T-helper 2 cell treated with Interferon-gamma antibody and Interleukin-4, amounts not matched to agents 100 ng/mL and 5 ng/mL, for 36 hours (primary cell): ENCODE results near the gene SMIM29. TPM values are rescaled to one million over a fixed set of nuclear protein-coding genes. Genes with fewer than 3 reads are reported as not detected.
"Not testable (repeated sequence)": the region's sequence is repeated elsewhere in the genome, so short reads cannot be mapped to it uniquely, and the experiment has no call there.

Experiments
- intact Hi-C: fragments of 100-400 bp; cut with micrococcal nuclease; formaldehyde crosslinking; loops from one replicate; pipeline ENCODE4 v1.15.1; 2023
- total RNA-seq: library from RNA; stranded (reverse); gene quantifications from 2 replicates; pipeline ENCODE4 v1.2.3, GENCODE V29; 2022

The SMIM29 gene
- total RNA-seq, 1 donor from 2014 or later = 20.3 TPM

DNA sequence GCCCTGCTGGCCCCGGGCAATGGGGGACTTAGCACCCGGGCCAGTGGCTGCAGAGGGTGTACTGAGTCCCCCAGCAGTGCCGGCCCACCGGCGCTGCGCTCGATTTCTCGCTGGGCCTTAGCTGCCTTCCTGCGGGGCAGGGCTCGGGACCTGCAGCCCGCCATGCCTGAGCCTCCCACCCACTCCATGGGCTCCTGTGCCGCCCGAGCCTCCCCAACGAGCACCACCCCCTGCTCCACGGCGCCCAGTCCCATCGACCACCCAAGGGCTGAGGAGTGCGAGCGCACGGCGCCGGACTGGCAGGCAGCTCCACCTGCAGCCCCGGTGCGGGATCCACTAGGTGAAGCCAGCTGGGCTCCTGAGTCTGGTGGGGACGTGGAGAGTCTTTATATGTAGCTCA lies 20.3 kb upstream of the SMIM29 start:
- intact Hi-C loops = not testable (repeated sequence)

GRCh38 chr6:34267746-34268145 lies 18.9 kb upstream of the SMIM29 start:
- intact Hi-C loops = no loop called here

DNA sequence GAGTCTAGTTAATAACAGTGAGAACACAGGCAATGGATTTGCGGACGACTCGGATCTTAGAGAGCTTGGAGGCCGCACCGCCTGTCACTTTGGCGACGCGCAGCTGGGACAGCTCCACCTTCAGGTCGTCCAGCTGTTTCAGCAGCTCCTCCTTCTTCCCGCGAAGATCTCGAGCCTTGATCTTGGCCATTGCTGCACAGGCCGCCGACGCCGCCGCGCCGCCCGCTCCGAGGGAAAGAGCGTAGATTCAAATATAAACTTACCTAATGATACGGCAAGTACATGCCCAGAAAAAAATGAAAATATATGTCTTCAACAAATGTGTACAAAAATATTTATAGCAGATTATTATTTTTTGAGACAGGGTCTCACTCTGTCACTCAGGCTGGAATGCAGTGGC lies 14.7 kb upstream of the SMIM29 start:
- intact Hi-C loops = not testable (repeated sequence)

DNA sequence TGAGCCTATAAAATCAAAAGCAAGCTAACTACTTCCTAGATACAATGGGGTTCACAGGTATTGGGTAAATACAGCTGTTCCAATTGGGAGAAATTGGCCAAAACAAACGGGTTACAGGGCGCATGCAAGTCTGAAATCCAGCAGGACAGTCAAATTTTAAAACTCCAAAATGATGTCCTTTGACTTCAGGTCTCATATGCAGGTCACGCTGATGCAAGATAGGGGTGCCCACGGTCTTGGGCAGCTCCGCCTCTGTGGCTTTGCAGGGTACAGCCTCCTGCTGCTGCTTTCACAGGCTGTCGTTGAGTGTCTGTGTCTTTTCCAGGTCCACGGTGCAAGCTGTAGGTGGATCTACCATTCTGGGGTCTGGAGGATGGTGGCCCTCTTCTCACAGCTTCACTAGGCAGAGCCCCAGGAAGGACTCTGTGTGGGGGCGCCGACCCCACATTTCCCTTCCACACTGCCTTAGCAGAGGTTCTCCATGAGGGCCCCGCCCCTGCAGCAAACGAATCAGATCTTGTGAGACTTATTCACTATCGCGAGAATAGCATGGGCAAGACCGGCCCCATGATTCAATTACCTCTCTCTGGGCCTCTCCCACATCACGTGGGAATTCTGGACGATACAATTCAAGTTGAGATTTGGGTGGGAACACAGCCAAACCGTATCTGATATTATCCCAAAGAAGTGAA lies 11.9 kb upstream of the SMIM29 start:
- intact Hi-C loops = no loop called here

- intact Hi-C loops = no loop called here
Measured at GRCh38 chr6:34259529-34260069, 10.8 kb upstream of the SMIM29 start.

DNA sequence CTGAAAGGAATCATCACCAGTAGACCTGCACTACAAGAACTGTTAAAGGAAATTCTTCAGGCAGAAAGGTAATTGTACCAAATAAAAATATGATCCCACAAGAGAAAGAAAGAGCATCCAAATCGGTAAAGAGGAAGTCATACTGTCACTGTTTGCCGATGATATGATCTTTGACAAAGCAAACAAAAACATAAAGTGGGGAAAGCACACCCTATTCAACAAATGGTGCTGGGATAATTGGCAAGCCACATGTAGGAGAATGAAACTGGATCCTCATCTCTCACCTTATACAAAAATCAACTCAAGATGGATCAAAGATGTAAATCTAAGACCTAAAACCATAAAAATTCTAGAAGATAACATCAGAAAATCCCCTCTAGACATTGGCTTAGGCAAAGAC lies 3.6 kb upstream of the SMIM29 start:
- intact Hi-C loops = not testable (repeated sequence)

DNA sequence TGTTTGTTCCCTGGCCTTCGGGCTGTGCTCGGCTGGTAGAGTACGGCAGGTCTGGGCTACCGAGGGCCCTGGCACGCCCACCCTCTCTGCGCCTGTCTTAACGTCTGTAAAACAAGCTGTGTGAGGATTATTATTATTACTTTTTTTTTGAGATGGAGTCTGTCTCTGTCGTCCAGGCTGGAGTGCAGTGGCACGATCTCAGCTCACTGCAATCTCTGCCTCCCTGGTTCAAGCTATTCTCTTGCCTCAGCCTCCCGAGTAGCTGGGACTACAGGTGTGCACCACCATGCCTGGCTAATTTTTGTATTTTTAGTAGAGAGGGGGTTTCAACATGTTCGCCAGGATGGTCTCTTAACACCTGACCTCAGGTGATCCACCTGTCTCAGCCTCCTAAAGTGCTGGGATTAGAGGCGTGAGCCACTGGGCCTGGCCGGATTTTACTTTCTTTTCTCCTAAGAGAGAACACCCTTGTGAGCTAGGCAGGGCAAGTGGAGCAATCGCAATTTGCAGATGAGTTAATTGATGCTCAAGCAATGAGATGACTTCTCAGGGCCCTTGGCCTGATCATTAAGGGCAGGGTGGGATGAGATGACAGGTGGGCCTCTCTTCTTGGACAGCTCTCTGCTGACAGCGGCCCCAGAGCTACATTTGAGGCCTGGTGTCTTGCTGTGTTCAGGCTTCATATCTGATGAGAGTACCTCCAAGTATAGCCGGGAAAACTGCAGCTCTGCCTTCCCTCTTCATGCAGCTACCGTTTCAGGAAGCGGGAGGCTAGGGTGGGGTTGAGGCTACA lies 859 bp upstream of the SMIM29 start:
- intact Hi-C loops = loop anchor here (1.0 to 5.0 kb wide), 8 partner anchors 13 to 639 kb away; partner anchors contain the start of genes ANKS1A, HMGA1, NUDT3 and TAF11

DNA sequence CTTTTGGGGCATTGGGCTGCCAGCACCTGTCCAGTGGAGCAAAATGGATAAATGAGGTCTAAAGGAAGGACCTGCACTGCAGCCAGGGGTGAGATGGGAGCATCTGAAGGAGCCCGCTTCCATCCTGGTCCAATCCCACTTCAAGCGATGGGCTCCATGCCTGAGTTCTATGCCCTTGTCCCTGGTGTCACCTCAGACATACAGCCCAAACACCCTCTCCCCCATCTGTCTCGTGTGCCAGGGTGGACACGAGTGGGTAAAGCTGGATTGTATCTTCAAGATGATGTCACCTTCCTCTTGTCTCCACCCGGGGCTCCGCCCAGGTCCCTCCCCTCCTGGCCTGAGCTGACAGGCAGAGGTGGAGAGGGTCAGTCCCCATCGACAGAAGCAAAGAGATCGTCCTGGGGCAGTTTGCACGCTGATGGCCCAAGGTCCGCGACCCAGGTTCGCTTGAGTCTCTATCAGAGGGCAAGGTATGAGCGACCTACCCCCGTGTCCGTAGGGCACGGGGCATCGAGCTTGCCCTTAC lies 544 bp downstream of the SMIM29 start:
- intact Hi-C loops = loop anchor here (2.0 to 5.0 kb wide), 3 partner anchors 359 to 641 kb away; partner anchors contain the start of genes ANKS1A and TAF11

- intact Hi-C loops = loop anchor here (2.0 to 5.0 kb wide), 3 partner anchors 360 to 641 kb away; partner anchors contain the start of genes ANKS1A and TAF11
Measured at GRCh38 chr6:34247481-34248197, 1.2 kb downstream of the SMIM29 start.

- intact Hi-C loops = loop anchor here (5.0 kb wide), 2 partner anchors 361 to 426 kb away; no protein-coding TSS in a partner anchor
Measured at GRCh38 chr6:34246563-34247391, 2.0 kb downstream of the SMIM29 start.

DNA sequence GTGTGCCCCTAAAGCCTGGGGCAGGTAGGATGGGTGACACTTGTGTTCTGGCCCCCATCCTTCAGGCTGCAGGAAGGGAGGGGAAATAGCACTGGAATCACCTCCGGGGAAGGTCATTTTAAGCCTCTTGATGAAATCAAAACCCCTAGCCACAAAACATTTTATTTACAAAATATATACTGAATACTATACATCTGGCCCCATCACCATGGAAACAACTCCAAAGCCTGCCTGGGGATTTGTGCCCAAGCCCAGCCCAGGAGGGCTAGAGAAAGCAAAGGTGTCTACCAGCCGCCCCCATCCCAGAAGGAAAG lies 2.6 kb downstream of the SMIM29 start:
- intact Hi-C loops = loop anchor here (5.0 kb wide), 2 partner anchors 361 to 426 kb away; no protein-coding TSS in a partner anchor

DNA sequence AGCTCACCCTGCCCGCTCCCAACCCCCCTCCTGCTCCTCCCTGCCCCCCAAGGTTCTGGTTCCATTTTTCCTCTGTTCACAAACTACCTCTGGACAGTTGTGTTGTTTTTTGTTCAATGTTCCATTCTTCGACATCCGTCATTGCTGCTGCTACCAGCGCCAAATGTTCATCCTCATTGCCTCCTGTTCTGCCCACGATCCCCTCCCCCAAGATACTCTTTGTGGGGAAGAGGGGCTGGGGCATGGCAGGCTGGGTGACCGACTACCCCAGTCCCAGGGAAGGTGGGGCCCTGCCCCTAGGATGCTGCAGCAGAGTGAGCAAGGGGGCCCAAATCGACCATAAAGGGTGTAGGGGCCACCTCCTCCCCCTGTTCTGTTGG lies 3.1 kb downstream of the SMIM29 start:
- intact Hi-C loops = loop anchor here (5.0 kb wide), 2 partner anchors 362 to 427 kb away; no protein-coding TSS in a partner anchor

DNA sequence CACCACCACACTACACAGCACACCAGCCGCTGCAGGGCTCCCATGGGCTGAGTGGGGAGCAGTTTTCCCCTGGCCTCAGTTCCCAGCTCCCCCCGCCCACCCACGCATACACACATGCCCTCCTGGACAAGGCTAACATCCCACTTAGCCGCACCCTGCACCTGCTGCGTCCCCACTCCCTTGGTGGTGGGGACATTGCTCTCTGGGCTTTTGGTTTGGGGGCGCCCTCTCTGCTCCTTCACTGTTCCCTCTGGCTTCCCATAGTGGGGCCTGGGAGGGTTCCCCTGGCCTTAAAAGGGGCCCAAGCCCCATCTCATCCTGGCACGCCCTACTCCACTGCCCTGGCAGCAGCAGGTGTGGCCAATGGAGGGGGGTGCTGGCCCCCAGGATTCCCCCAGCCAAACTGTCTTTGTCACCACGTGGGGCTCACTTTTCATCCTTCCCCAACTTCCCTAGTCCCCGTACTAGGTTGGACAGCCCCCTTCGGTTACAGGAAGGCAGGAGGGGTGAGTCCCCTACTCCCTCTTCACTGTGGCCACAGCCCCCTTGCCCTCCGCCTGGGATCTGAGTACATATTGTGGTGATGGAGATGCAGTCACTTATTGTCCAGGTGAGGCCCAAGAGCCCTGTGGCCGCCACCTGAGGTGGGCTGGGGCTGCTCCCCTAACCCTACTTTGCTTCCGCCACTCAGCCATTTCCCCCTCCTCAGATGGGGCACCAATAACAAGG lies 3.6 kb downstream of the SMIM29 start:
- intact Hi-C loops = loop anchor here (5.0 kb wide), 2 partner anchors 362 to 427 kb away; no protein-coding TSS in a partner anchor

DNA sequence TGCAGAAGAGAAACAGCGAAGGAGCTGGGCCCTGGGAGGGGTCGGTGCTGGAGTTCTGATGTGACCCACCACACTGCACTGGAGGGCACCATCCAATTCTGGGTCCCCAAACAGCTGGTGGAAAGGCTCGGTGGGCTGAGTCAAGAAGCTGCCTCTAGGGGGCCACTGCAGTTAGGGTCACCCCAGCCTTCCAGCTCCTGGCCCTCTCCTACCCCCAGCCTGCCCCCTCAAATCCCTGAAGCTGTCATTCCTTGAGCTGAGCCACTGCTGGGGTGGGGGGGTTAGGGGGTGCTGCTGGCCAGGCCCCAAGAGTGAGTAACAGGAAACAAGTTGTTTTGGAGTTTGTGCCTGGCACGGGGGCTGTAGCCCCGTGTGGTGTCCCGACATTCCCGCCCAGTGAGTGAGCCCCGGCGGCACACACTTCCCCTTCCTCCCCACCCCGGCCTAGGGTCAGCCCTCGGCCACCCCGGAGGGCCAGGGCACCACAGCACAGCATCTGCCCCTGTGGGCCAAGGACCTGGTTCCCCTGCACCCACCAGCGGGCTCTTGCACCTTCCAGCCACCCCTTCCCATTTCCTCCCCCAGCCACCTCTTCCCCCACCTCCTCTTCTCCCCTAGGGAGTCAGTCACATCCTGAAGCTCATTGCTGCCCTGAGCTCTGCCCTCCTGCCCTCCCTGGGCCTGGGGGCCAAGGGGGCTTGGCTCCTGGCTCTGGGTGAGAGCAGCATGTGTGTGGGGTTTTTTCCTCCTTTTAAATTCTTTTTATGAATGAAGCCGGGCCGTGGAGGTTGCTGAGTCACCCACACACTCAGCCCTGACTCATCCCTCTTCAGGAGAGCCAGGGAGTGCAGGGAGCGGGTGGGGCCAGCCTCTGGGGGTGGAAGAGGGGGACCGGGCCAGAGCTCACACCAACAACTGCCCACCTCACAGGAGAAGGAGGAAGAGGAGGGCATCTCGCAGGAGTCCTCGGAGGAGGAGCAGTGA lies 4.6 kb downstream of the SMIM29 start:
- intact Hi-C loops = no loop called here

GRCh38 chr6:34243131-34243771 lies 5.6 kb downstream of the SMIM29 start:
- intact Hi-C loops = no loop called here

DNA sequence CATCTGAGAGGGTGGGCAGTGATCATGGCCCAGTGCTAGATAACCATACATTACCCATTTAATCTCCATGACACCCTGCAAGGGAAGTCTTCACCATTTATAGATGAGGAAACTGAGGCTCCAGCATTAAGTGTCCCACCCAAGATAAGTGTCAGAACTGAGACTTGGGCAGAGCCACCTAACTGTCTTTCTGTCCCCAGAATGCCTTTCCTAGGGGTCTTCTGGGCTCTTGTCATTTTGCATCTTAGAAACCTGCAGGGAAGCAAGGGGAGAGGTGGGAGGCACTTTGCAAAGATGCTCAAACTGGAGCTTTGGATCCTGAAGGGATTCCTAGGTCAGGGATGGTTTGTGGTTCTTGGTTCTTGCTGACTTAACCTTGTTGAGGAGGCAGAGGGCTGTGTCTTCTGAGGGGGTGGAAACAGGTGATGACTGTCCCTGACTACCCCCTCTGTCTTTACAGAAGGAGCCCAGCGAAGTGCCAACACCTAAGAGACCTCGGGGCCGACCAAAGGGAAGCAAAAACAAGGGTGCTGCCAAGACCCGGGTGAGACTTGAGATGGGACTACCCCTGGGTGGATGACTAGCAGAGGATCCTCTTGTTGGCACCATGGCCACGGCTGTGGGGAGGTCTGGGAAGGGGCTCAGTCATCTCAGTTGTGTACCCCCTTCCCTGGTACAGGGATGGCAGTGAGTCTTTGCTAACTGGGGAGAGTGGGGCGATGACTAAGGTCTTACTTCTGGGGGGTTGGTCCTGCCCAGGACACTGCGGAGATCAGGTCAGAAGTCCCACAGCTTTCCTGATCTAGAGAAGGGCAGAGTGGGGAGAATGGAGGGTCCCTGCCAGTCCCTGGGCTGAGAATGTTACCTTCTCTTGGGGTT lies 6.3 kb downstream of the SMIM29 start:
- intact Hi-C loops = no loop called here
